ENCODE results near the gene TSPAN16.
"Not testable (repeated sequence)": the region's sequence is repeated elsewhere in the genome, so short reads cannot be mapped to it uniquely, and the experiment has no call there.

Gene TSPAN16

GRCh38 chr19:11306337-11306736 is 10.4 kb downstream of the TSPAN16 start:
- Histone ChIP-seq H3K27me3 (ENCODE audit: insufficient read depth, low read length, poor library complexity) (no peaks in the 10 kb centered on the region), H3K9me3 (ENCODE audit: insufficient read depth, low read length, severe bottlenecking) (no peaks in the 10 kb centered on the region), H3K4me1 (ENCODE audit: insufficient read depth, low read length) (no peaks in the 10 kb centered on the region), H4K20me1 (ENCODE audit: insufficient read depth, low read length) (no peaks in the 10 kb centered on the region), H3K79me2 (ENCODE audit: insufficient read depth, low read length) (no peaks in the 10 kb centered on the region), H3K36me3 (ENCODE audit: insufficient read depth, low read length) (no peaks in the 10 kb centered on the region), H3K4me3 (ENCODE audit: low read depth in 1 of 2, low read length in 2 of 2) (no peak overlapping the region), H3K9ac (ENCODE audit: low read depth, low read length) (no peak overlapping the region), H2AFZ (ENCODE audit: low read depth, low read length) (no peak overlapping the region), H3K27ac (ENCODE audit: low read length) (no peak overlapping the region), H3K4me2 (ENCODE audit: insufficient read depth, low read length) (no peak overlapping the region)
- no peak for TF ChIP-seq CTCF (IDR thresholded peaks at IDR 0.05; ENCODE audit: borderline replicate concordance, extremely low read depth, low read length, poor library complexity, severe bottlenecking)
- no peak for TF ChIP-seq EZH2 (IDR thresholded peaks at IDR 0.05; ENCODE audit: borderline replicate concordance, low read depth, low read length, severe bottlenecking)
- DNase-seq (no peak), ATAC-seq (ENCODE audit: insufficient read depth, low read depth) (no peak)

- not testable (repeated sequence) for DNase-seq; H3K4me3 ChIP-seq (ENCODE audit: low read depth in 1 of 2, low read length in 2 of 2); H2AFZ ChIP-seq (ENCODE audit: low read depth, low read length); H3K4me2 ChIP-seq (ENCODE audit: insufficient read depth, low read length); H3K9ac ChIP-seq (ENCODE audit: low read depth, low read length); H4K20me1 ChIP-seq (ENCODE audit: insufficient read depth, low read length); H3K27me3 ChIP-seq (ENCODE audit: insufficient read depth, low read length, poor library complexity); ATAC-seq (ENCODE audit: insufficient read depth, low read depth); H3K9me3 ChIP-seq (ENCODE audit: insufficient read depth, low read length, severe bottlenecking); H3K36me3 ChIP-seq (ENCODE audit: insufficient read depth, low read length); H3K79me2 ChIP-seq (ENCODE audit: insufficient read depth, low read length); H3K27ac ChIP-seq (ENCODE audit: low read length)
- H3K4me1 ChIP-seq (ENCODE audit: insufficient read depth, low read length), result peaks cover 76% of the 10 kb centered on the region
Observed at GRCh38 chr19:11320278-11320995, 24.5 kb downstream of the TSPAN16 start.

GRCh38 chr19:11321191-11322126 is 25.5 kb downstream of the TSPAN16 start:
- Histone ChIP-seq H3K79me2 (ENCODE audit: insufficient read depth, low read length) (no peaks in the 10 kb centered on the region), H2AFZ (ENCODE audit: low read depth, low read length) (no peak overlapping the region), H3K9ac (ENCODE audit: low read depth, low read length) (no peak overlapping the region; the same call in 1 of the 2 replicates), H3K4me2 (ENCODE audit: insufficient read depth, low read length) (no peak overlapping the region), H3K27me3 (ENCODE audit: insufficient read depth, low read length, poor library complexity) (no peaks in the 10 kb centered on the region), H3K9me3 (ENCODE audit: insufficient read depth, low read length, severe bottlenecking) (no peaks in the 10 kb centered on the region), H3K27ac (ENCODE audit: low read length) (peak overlapping the region; percentile 99), H3K4me1 (ENCODE audit: insufficient read depth, low read length) (peaks cover 76% of the 10 kb centered on the region), H3K36me3 (ENCODE audit: insufficient read depth, low read length) (peaks cover 8% of the 10 kb centered on the region), H4K20me1 (ENCODE audit: insufficient read depth, low read length) (no peaks in the 10 kb centered on the region), H3K4me3 (ENCODE audit: low read depth in 1 of 2, low read length in 2 of 2) (no peak overlapping the region)
- TF ChIP-seq EZH2 (IDR thresholded peaks at IDR 0.05; ENCODE audit: borderline replicate concordance, low read depth, low read length, severe bottlenecking) (no peak), CTCF (IDR thresholded peaks at IDR 0.05; ENCODE audit: borderline replicate concordance, extremely low read depth, low read length, poor library complexity, severe bottlenecking) (peak; percentile 39)
- ATAC-seq (ENCODE audit: insufficient read depth, low read depth), result no peak
- DNase-seq, result peak; percentile 31

All from DND-41 (cell line).